Renal cortical epithelial cell (primary cell): ENCODE data around the gene NPLOC4. TPM values are rescaled to one million over a fixed set of nuclear protein-coding genes. Genes with fewer than 3 reads are reported as not detected.
"Not testable (repeated sequence)": the region's sequence is repeated elsewhere in the genome, so short reads cannot be mapped to it uniquely, and the experiment has no call there.

Source experiments
- DNase-seq: peaks from one replicate; pipeline ENCODE4 v3.0.0-alpha.2; 2011; ENCODE audit warnings: low read depth
- total RNA-seq: library from RNA; depleted of rRNA; stranded (reverse); fragments of >200 nt; gene quantifications from 2 replicates; pipeline ENCODE4 v1.2.3, GENCODE V29; 2014

The NPLOC4 gene
- total RNA-seq, 1 donor from 2014 or later: 84.6 TPM

DNA sequence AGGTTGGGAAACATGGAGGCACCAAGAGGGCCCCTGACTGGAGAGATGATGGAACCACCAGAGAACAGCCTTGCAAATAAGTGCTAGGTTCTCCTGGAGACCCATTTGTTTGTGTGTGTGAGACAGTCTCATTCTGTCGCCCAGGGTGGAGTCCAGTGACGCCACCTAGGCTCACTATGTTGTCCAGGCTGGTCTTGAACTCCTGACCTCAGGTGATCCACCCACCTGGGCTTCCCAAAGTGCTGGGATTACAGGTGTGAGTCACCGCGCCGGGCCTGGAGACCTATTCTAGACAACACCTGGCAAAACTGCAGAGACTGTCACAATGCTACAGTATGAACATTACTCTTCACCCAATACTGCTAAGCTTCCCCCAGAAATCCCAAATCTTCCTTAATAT lies 1.5 kb downstream of the NPLOC4 start:
- no peak for DNase-seq

DNA sequence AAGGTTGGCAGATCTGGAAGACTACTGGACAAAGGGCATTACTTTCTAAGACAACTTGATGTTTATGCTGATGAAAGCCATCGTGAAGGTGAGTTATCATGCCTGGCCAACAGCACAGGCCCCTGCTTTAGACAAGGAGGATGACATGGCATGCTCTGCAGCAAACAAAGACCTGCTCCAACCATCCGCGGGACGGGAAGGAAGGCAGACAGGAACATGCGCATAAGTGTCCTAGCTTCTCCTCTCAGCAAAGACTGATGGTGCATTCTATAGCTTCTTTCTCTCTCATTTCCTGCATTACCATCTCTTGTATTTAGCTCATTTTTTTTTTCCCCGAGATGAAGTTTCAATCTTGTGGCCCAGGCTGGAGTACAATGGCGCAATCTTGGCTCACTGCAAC lies 5.4 kb downstream of the NPLOC4 start:
- no peak for DNase-seq

DNA sequence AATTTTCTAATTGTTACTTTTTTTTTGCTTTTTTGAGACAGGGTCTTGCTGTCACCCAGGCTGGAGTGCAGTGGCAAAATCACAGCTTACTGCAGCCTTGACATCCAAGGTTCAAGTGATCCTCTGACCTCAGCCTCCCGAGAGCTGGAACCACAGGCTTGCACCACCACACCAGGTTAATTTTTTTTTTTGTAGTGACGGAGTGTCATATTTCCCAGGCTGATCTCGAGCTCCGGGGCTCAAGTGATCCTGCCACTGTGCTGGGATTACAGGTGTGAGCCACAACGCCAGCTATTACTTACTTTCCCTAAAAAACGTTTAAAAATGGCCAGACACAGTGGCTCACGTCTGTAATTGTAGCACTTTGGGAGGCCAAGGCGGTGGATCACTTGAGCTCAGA lies 6.6 kb downstream of the NPLOC4 start:
- DNase-seq: no peak

DNA sequence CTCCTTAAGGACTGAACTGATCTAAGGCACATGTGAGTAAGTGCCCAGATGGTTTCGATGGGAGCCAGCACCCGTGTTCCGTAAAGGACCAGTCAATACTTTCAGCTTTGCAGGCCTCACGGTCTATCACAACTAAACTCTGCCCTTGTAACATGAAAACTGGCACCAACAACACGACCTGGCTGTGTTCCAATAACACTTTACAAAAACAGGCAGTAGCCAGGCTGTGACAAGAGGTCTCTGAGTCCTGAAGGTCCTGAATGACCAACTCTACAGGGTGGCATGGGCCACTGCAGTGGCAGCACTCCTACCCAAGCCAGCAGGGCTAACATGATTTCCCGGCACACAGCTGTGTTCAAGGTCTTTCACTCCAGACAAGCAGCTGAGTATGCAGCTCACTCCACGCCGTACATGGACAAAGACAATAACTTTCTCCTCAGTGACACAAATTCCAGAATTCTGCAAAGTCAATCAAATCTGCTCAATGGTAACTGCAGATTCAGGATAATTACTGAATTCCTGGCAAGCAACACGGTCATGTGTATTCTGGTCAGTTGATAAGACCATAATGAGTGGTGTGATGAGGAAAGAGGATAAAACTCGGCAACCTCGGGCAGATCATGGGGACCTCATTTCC lies 15.3 kb downstream of the NPLOC4 start:
- DNase-seq: no peak

DNA sequence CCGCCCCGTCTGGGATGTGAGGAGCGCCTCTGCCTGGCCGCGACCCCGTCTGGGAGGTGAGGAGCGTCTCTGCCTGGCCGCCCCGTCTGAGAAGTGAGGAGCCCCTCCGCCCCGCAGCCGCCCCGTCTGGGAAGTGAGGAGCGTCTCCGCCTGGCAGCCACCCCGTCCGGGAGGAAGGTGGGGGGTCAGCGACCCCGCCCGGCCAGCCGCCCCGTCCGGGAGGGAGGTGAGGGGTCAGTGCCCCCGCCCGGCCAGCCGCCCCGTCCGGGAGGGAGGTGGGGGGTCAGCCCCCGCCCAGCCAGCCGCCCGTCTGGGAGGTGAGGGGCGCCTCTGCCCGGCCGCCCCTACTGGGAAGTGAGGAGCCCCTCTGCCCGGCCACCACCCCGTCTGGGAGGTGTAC lies 18.6 kb downstream of the NPLOC4 start:
- DNase-seq: not testable (repeated sequence)

DNA sequence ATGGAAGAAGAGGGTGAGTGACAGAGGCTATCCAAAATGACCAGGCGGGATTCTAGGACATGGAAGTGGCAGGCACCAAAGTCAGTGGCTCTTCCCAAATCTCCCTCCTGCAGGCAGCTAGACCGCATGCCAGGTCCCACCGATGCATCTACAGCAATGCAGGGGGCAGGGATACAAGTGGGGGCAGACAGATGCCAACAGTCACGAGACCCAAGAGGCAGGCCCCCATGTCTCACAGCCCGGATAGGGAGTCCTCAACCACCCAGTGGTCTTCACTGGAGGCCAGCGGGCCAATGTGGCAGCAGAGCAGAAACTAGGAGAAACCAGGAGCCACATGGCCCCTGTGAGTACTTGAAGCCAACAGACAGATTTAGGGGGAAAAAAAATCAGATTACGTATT lies 20.0 kb downstream of the NPLOC4 start:
- DNase-seq: no peak

DNA sequence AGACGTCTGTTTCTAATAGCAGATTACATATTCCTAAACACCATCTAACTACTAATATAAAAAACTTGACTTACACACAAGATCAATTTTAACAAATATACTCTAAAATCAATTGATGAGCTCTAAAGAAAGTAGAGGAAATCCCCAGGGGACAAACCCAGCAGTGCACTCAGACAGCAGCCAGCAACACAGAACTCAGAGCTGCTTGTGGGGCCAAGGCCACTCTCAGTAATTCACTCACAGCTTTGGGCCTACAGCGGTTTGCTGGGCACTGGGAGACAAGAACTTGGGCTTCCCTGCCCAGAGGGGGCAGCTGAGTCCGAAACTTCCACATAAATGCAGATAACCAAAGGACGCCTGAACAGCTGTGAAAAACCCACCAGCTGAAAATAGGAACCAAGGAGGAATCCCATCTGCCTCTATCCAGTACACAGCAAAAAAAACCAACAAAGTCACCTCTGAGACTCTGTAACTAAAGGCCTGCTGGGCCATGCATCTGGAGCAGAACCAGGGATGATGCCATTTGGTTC lies 21.4 kb downstream of the NPLOC4 start:
- no peak for DNase-seq

DNA sequence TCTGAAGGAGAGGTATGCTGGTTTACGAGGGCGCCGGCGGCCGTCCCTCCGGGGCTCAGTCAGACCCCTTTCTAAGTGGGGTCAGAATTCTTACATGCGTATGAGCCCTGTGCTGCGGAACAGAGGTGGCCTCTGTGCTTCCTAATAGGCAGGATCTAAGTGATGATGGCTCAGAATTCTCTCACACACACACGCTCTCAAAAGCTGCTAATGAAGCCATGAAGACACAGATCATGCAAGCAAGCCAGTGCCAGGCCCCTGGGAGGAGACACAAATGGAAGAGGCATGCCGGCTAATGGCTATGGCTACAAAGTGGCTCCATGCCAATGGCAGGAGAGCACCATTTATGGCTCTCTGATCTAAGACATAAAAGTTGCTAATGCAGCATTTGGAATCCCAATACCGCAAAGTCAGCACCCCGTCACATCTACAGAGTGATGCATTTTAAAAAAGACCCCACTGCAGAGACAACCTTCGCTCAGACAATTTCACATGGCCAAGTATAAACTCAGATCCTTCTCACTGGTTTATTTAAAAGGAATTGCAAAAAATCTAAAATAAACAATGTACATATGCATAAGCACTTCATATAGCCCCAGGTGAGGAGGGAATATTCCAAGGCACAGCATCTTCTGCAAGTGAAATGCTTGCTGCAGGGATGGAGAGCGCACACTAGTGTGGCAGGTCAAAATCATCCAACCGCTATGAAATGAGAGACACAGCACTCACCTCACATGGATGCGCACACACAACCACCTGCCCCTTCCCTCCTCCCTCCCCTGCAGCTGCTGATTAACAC lies 24.5 kb downstream of the NPLOC4 start:
- no peak for DNase-seq

DNA sequence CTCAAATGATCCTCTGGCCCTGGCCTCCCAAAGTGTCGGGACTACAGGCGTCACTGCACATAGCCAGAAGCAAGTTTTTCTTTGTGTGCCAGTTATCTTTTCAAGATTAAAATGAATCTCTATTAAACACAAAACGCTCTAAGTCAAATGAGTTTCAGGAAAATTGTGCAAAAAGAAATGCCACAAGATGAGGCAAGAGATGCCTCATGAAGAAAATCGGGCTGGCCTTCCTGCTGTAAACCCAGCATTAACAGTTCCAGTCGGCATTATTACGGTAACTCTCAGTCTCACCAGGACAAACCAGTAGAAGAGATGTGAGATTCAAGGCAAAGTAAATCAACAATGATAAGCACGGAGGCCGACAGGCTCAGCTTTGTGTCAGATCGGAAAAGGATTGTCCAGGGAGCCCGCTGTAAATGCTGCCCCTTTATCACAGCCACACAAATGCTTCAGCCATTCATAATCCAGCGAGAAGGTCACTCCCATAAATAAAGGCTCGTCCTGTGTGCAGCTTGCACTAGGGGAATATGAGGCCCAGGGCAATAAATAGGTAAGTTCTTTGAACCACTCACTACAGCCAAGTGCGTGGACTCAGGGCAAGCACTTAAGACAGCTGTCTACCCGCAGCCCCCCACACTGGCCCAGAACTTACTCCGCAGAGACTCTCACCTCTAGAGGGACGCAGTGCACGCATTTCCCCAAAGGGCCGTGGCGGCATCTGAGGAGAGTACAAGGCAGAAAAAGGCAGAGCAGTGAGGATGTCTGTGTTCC lies 27.2 kb downstream of the NPLOC4 start:
- no peak for DNase-seq

DNA sequence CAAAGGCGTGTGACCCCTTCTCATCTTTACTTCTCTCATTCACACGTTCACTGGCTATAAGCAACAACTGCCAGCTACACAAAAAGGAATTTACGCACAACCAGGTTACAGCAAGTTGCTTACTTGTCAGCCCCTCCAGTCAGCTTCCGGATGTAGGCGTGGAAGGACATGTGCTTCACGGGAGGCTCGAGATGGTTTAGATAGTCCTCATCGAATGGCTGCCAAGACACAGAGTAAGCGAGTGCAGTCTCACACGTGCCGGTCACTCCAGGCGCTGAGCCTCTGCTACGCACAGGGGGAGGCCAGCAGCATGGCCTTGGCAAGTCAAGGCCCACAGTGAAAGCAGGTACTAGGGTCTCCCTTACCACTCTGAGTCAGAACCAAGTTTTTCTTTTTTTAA lies 28.3 kb downstream of the NPLOC4 start:
- no peak for DNase-seq

DNA sequence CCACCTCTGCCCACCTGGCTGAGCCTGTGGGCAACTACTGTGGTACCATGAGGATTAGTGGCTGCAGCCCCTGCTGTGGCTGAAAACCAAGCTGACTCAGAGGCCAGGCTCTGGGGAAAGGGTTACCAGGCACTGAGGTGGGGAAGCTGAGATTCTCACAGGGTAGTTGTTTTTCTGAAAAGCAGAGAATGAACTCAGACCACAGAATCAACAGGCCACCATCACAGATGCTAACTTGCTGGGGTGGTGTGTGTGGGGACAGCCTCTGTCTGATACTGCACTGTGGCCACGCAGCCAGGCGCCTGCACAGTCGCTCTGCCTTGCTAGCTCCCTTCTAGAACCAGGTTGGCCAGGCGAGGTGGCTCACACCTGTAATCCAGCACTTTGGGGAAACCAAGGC lies 28.8 kb downstream of the NPLOC4 start:
- DNase-seq: peak; percentile 25

DNA sequence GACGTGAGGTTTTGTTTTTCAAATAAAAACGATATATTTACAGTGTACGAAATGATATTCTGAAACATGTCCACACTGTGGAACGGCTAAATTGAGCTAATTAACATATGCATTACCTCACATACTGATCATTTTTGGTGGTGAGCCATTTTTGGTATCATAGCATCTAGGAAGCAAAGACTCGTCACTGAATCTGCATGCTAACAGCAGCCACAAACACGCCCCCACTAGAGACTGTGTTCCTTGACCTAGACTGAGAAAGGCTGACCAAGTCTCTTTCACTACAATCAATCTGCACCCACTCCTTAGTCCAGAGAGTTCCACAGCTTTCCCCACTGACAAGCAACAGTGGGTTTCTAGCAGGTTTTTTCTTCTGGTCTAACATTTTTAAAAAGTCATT lies 29.5 kb downstream of the NPLOC4 start:
- no peak for DNase-seq

DNA sequence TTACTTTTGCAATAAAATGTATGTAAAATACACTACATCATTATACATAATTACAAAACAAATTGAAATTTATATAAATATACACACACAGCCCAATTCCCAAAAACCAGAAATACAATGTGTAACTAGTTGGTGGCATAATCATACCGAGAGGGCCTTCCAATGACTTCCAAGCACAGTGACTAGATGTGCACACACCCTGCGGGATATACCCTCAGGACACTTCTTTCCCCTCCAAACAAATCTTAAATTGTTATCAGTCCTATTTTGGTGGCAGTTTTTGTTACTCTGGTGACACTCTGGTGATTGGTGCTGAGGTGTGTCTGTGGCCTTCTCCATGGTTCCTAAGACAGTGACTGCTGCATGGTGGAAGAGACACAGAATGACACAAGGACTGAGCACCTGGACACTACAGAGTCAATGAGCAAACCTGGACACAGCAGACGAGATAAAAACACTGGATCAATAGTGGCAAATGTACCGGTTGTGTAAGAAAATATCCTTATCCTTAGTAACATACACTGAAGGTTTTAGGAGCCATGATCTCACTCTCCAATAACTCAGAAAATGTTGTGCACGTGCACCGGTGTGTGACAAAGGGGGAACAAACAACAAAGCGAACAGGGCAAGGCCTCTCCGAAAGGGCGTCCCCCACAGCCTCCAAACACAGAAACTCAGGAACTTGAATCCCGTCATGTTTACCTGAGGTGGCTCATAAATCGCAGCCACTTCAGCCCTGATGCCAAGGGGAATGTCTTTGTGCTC lies 32.9 kb downstream of the NPLOC4 start:
- DNase-seq: no peak

DNA sequence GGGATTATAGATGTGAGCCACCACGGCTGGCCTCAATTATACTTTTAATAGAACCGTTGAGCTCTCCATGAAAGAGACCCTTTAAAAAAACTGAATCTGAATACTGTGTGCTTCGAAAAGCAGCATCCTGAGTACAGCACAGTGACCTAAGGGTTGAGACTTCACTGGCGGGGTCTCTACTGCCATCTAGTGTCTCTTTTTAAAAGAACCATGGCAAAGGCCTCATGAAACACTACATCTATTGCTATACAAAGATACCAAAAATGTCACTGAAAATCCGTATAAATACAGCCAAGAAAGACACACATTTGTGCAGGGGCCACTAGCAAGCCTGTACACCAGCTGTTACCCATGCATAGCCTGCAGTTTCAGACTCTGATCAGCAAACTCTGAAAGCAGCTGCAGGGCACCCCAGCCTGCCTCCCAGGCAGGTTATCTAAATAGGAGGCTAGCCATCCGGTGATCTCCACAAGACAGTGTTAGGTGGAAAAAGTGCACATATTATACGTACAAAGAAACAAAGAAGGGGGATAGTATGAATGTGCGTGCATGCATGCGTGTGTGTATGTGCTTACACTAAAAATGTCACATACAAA lies 35.3 kb downstream of the NPLOC4 start:
- DNase-seq: peak; percentile 66

DNA sequence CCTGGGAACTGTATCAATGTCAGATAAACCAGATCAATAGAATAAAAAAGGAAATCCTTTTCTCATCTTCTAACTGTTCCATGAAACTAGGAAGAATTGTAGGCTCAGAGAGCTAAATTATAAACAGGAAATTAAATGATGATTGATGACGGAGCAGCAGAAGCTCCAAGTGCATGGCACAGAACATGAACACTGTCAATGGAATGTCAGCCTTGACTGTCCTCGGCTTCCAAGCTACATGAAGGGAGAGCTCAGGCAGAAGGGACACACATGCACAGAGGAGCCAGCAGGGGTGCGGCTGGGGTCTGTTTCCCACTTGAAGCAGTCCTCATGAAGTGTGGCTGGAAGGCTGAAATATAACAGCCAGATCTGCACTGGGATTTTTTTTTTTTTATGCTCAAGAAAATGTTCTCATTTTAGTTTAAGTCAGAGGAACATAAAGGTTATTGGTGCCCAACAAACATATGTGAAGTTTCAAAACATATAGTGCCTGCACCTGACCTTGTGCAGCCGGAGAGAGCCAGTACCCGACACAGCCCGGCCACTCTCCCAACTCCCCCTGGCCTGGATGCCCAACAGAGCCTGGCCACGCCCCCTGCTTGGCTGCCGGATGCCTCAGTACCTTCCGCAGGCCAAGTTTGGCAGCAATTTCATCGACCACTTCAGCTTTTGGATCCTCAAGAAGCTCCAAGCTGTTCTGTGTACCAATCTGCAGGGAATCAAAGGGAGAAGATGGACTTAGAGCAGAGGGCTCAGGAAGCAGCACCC lies 37.0 kb downstream of the NPLOC4 start:
- DNase-seq: no peak

DNA sequence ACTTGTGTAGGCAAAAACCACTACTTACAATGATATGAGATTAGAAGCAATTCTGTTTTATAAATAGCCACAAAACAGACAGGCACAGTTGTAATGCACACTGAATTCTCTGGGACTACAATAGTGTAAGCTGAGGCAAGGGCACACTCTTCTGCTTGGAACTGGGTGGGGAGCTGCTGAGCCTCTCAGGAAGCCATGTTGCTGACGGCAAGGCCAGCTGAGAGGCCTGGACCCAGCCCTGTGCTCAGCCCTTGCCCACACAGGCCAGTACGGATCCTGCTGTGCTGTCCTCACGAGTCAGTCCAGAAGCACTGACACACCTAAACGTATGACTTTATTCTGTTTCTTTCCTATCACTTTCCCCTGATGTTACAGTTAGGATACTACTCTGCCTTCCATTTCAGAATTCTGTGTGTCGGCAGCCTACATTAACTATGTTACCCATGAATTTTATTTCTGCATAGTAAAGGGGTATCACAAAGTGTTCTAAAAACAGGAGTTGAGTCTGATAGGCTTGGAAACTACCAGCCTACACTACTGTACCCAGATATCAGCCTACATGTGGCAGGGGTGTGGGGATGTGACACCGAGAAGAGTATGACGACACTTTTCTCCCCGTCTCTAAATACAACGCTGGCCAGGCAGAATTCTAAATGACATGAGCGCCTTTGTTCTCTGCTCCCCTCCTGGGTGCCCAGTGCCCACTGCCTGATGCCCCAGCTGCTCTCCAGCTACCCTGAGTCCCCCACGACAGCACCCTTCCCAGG lies 43.6 kb downstream of the NPLOC4 start:
- no peak for DNase-seq

DNA sequence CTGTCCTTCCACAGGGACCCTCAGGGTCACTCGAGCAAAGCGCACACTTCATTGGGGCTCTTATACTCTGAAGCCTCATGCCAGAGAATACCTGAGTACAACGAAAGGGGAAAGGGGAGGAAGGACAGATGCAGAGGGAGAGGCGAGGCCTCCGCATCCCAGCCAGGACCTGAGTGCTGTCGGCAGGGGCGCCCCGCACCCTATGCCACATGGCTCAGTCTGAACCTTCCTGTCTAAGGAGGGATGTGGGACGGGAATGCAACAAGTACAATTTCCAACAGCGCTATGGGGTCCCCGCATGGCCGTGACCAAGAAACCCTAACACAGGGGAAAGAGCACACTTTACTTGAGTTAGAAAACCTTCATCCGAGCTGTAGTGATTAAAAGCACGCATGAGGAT lies 44.9 kb downstream of the NPLOC4 start:
- DNase-seq: no peak

DNA sequence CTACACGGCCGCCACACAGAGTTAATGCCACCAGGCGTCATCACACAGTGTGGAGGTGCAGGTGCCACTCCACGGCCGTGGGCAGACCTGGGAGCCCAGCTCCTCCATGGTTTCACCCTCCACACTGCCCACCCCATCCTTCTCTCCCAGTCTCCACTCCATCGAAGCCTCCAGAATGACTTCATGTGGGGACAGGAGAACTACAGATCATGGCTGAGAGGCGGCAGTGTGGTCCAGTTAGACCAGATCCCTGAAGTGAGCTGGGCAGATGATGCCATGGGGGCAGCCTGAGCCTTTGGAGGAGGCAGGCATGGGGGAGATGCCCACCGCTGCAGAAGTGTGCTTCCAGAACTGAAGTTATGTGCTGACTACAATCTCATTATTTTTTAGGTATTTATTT lies 46.8 kb downstream of the NPLOC4 start:
- no peak for DNase-seq

DNA sequence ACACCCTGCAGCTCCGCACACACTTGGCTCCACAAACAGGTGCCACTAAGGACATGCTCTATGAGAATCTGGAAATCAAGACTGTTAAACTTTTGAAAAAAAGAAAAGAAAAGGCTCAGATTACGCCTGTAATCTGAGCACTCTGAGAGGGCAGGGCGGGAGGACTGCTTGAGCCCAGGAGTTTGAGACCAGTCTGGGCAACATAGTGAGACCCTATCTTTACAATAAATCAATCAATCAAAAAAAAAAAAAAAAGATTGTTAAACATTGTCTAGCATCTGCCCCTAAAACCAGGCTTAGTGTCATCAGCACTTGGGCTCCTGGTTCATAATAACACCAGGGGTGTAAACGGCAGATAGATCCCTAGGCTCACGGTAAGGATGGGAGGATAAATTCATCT lies 47.3 kb downstream of the NPLOC4 start:
- DNase-seq: no peak

DNA sequence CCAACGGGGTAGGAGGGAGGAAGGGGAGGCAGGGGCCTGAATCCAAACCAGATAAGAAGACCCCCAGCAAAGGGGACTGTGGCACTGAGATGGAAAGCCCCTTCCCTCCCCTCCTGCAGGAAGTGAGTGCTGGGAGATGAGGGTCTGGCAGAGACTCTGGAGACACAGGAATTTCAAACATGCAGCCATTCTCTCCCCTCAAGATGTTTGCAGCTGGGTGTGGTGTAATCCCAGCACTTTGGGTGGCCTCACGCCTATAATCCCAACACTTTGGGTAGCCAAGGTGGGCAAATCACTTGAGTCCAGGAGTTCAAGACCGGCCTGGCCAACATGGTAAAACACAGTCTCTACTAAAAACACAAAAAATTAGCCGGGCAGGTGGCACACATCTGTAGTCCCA lies 50.8 kb downstream of the NPLOC4 start:
- DNase-seq: no peak
